SU-DHL-6 (cell line): ENCODE measurements around the gene MASP2.

Experiments
- H2AFZ ChIP-seq: fragments of 200-600 bp; sonication (generic); 2 replicates; pipeline ENCODE4 v1.6.1; 2014; ENCODE audit warnings: low read depth, mild to moderate bottlenecking, moderate library complexity, mixed read lengths, antibody characterized with exemption, low read length; ENCODE audit not compliant: severe bottlenecking
- H3F3A ChIP-seq: fragments of 200-600 bp; shearing (Covaris generic); 2 replicates; pipeline ENCODE4 v1.6.0; 2016; ENCODE audit warnings: antibody characterized with exemption, mild to moderate bottlenecking; ENCODE audit not compliant: insufficient read depth
- H3K27ac ChIP-seq: fragments of 200-600 bp; sonication (generic); 2 replicates; pipeline ENCODE4 v1.5.1; 2016; ENCODE audit warnings: low read depth, mild to moderate bottlenecking, low read length, moderate library complexity, mixed read lengths
- H3K27me3 ChIP-seq: fragments of 200-600 bp; sonication (generic), shearing (Covaris generic); 2 replicates; pipeline ENCODE4 v1.6.0; 2014; ENCODE audit warnings: mild to moderate bottlenecking, low read length
- H3K36me3 ChIP-seq: fragments of 200-600 bp; sonication (generic); 2 replicates; pipeline ENCODE4 v1.6.1; 2014; ENCODE audit warnings: mild to moderate bottlenecking, low read length, mixed read lengths
- H3K4me2 ChIP-seq: fragments of 300-600, 200-600 bp; shearing (Covaris generic), sonication (generic); 2 replicates; pipeline ENCODE4 v1.6.0; 2014; ENCODE audit warnings: low read length, low read depth, mild to moderate bottlenecking; ENCODE audit not compliant: poor library complexity, severe bottlenecking
- H3K4me3 ChIP-seq: fragments of 200-600 bp; sonication (generic); 2 replicates; pipeline ENCODE4 v1.5.1; 2014; ENCODE audit warnings: antibody characterized with exemption, low read length, mild to moderate bottlenecking, mixed read lengths; ENCODE audit not compliant: insufficient read depth, poor library complexity, severe bottlenecking
- H3K79me2 ChIP-seq: fragments of 200-600 bp; sonication (generic); 2 replicates; pipeline ENCODE4 v1.6.1; 2014; ENCODE audit warnings: mild to moderate bottlenecking, low read length, moderate library complexity; ENCODE audit not compliant: insufficient read depth
- H3K9ac ChIP-seq: fragments of 200-600 bp; sonication (generic); 2 replicates; pipeline ENCODE4 v1.7.0; 2014; ENCODE audit warnings: mild to moderate bottlenecking, low read length
- H3K9me2 ChIP-seq: fragments of 200-600 bp; sonication (generic); replicated peaks from 2 replicates; pipeline ENCODE4 v1.6.1; 2014; ENCODE audit warnings: low read length; ENCODE audit not compliant: insufficient read depth
- H3K9me3 ChIP-seq: fragments of 200-600 bp; sonication (generic); 2 replicates; pipeline ENCODE4 v1.6.1; 2014; ENCODE audit warnings: low read length, mixed read lengths; ENCODE audit not compliant: insufficient read depth
- H4K20me1 ChIP-seq: fragments of 200-600 bp; sonication (generic); 2 replicates; pipeline ENCODE4 v1.6.1; 2014; ENCODE audit warnings: low read depth, mild to moderate bottlenecking, antibody characterized with exemption, low read length, moderate library complexity, mixed read lengths
- CTCF ChIP-seq: fragments of 200-600 bp; sonication (generic); IDR thresholded peaks from one replicate; pipeline ENCODE4 v1.5.1; 2017; ENCODE audit warnings: antibody characterized with exemption, mild to moderate bottlenecking, low read length, moderate library complexity; ENCODE audit not compliant: insufficient read depth, poor library complexity, severe bottlenecking
- EZH2phosphoT487 ChIP-seq: fragments of 200-600 bp; sonication (generic), shearing (Covaris generic); conservative IDR thresholded peaks from 2 replicates; pipeline ENCODE4 v1.6.1; 2018; ENCODE audit warnings: mild to moderate bottlenecking, antibody characterized with exemption, low read length, moderate library complexity, mixed read lengths

The MASP2 gene

GRCh38 chr1:10978719-10979118 lies 68.3 kb downstream of the MASP2 start:
- no peak for TF ChIP-seq CTCF
- no peak for TF ChIP-seq EZH2phosphoT487
- Histone ChIP-seq H3K4me2 (no peak overlapping the region), H3K4me3 (no peak overlapping the region), H3K79me2 (no peaks in the 10 kb centered on the region), H3F3A (no peaks in the 10 kb centered on the region), H3K9me2 (no peaks in the 10 kb centered on the region), H3K36me3 (no peaks in the 10 kb centered on the region), H4K20me1 (no peaks in the 10 kb centered on the region), H3K27me3 (no peaks in the 10 kb centered on the region), H3K9ac (no peak overlapping the region), H3K9me3 (no peaks in the 10 kb centered on the region), H3K27ac (no peak overlapping the region), H2AFZ (no peak overlapping the region)
